H1 (cell line): ENCODE measurements around the gene SELENOI. TPM values are rescaled to one million over a fixed set of nuclear protein-coding genes. Genes with fewer than 3 reads are reported as not detected.

Experiments used
- BACH1 ChIP-seq: IDR thresholded peaks from 2 replicates; pipeline ENCODE4 v1.6.1; 2012; ENCODE audit warnings: low read length, improper control_type of control experiment
- CBX5 ChIP-seq: fragments of 300-800, 300-1000 bp; sonication (generic); IDR thresholded peaks from 2 replicates; pipeline ENCODE4 v1.7.1; 2016; ENCODE audit warnings: antibody characterized with exemption, low read length, low read depth
- JUND ChIP-seq: IDR thresholded peaks from 2 replicates; pipeline ENCODE4 v1.6.1; 2011; ENCODE audit warnings: mild to moderate bottlenecking, improper control_type of control experiment, low read length
- POLR2AphosphoS5 ChIP-seq: IDR thresholded peaks from 2 replicates; pipeline ENCODE4 v1.6.1; 2011; ENCODE audit warnings: low read depth, low read length
- POU5F1 ChIP-seq: IDR thresholded peaks from 2 replicates; pipeline ENCODE4 v1.6.1; 2011; ENCODE audit warnings: low read depth, mild to moderate bottlenecking, low read length, moderate library complexity
- SIX5 ChIP-seq: IDR thresholded peaks from 2 replicates; pipeline ENCODE4 v1.6.1; 2011; ENCODE audit warnings: mild to moderate bottlenecking, low read depth, low read length
- SP2 ChIP-seq: IDR thresholded peaks from 2 replicates; pipeline ENCODE4 v1.6.1; 2012; ENCODE audit warnings: mild to moderate bottlenecking, low read length, inconsistent platforms
- TAF7 ChIP-seq: optimal IDR thresholded peaks from 2 replicates; pipeline ENCODE3; 2011; ENCODE audit warnings: low read depth, mild to moderate bottlenecking, inconsistent platforms, low read length, moderate library complexity, borderline replicate concordance
- polyA plus RNA-seq, 7 experiments: library from polyadenylated mRNA; depleted of rRNA in 3 of 7; stranded (reverse) in 5 of 7; unstranded in 2 of 7; fragments of >200 nt in 5 of 7; fragments of 200-250 nt in 2 of 7; gene quantifications; 1 replicate in 5 of 7; 2 replicates in 1 of 7; 4 replicates in 1 of 7; pipeline versions ENCODE4 v1.2.1 to v1.2.3, GENCODE V29; 2011 to 2013; ENCODE audit warnings: missing spikeins in 2 of 7, mixed read lengths in 2 of 7
- total RNA-seq: library from RNA; stranded (reverse); fragmentation: NEBNext Ultra II Directional; extraction: Animal tissue kit (Norgen Biotek cat#: 25700); gene quantifications from 2 replicates; pipeline ENCODE4 v1.2.1, GENCODE V29; 2021

SELENOI gene
- total and polyA plus RNA-seq, 2 of the 8 experiments (the other 6 are each of a cell fraction or from before 2014, with no cell fraction given), result 15.9 to 63.8 TPM

DNA sequence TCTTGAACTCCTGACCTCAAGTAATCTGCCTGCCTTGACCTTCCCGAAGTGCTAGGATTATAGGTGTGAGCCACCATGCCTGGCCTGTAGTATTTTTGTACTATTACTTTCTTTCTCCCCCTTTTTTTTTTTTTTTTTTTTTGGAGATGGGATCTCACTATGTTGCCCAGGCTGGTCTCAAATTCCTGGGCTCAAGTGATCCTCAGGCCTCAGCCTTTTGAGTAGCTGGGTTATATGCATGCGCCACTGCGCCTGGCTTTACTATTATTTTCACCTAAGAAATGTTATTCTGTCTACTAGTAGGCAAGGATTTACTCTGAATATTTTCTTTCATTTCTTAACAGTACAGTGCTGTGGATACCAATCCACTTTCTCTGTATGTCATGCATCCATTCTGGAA, 18.0 kb downstream of the SELENOI start (continued):
- no peak for TF ChIP-seq BACH1
- no peak for TF ChIP-seq POLR2AphosphoS5
- no peak for TF ChIP-seq SP2
- no peak for TF ChIP-seq SIX5
- no peak for TF ChIP-seq TAF7
- no peak for TF ChIP-seq CBX5
- no peak for TF ChIP-seq POU5F1
- no peak for TF ChIP-seq JUND
